GM19455 (cell line): ENCODE results near the gene CDV3.

Experiments used
- ATAC-seq: cut with Tn5 transposase; IDR thresholded peaks from one replicate; pipeline ENCODE4 v1.9.1; 2021; ENCODE audit not compliant: unreplicated experiment

Gene CDV3

DNA sequence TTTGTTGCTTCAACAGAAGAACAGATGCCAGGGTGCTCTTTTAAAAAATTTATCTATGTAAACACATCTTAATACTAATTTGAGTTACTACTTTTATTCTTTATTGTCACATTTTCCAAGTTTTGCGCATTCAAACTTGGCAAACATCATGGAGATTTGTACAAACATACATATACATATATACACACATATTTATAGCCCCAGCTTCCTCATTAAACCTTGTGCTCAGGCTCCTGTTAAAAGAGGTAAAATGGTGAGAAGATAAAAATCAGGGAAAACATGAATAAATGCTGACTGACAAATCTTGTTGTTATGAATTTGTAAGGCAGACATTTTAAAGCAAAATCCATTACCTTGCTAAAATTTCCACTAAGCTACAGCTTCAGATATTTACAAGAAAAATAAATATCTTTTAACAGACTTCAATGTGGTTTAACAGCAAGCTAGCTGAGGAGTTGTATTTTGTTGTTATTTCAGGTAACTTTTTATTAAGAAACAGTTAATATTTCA is 27.1 kb downstream of the CDV3 start:
- no peak for ATAC-seq

GRCh38 chr3:133606342-133606741 is 32.9 kb downstream of the CDV3 start:
- ATAC-seq, result no peak

- no peak for ATAC-seq
Measured at GRCh38 chr3:133606902-133607301, 33.4 kb downstream of the CDV3 start.

- ATAC-seq, result no peak
Measured at GRCh38 chr3:133607816-133608215, 34.3 kb downstream of the CDV3 start.

- ATAC-seq, result no peak
Measured at GRCh38 chr3:133608388-133608787, 34.9 kb downstream of the CDV3 start.

DNA sequence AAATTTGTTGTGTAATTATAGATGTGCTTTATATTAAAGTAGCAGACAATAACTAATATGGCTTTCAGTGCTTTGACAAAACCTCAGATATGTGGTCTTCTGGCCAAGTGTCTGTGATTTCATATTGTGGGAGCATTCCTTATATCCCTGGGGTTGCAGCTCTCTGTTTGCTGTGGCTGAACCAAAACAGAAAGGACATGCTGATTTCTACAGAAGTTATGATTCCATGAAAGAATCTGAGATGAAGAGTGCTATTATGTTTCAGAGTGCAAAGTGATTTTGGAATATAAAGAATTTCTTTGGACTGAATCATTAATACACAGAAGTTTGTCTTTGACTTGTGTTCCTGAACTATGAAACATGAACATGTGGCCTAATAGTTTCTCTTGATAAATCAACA is 36.5 kb downstream of the CDV3 start:
- no peak for ATAC-seq

DNA sequence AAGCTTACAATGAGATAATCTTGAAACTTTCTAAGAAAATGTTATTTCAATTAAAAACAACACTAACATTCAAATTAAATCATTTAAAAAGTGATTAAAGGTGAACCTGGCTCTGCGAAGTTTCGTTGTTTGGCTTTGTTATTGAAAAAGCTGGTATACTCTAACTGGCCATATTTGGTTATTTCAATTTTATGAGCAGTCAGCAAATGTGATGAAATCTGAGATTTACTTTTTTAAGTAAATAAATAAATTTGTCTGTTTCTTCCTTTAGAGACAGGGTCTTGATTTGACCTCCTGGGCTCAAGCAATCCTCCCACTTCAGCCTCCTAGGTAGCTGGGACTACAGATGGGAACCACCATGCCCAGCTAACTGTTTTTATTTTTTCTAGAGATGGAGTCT is 38.0 kb downstream of the CDV3 start:
- ATAC-seq, result no peak

DNA sequence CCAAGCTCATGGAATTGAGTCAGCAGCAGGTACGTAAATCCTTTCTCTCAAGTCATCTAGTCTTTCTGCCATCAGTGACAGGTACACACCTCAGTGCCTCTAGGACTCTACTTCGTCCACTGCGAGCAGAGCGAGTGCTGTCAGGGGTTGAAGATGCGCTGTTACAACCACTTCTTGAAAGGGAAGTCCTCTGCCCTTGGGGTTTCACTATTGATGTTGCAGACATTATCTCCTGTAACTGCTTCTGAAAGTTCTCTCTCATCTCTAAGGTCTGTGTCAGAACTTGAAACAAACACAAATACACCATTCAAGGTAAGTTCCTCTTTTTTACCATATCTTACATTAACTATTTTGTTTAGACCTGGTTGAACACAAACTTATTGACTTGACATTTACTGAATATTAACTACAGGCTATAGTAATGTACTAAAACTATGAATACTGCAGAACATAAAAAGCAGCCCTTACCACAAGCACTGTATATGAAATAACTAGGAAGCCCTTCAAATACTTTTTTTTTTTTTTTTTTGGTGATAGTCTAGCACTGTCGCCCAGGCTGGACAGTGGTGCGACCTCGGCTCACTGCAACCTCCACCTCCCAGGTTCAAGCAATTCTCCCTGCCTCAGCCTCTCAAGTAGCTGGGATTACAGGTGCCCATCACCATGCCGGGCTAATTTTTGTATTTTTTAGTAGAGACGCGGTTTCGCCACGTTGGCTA is 46.7 kb downstream of the CDV3 start:
- ATAC-seq, result peak; percentile 99

DNA sequence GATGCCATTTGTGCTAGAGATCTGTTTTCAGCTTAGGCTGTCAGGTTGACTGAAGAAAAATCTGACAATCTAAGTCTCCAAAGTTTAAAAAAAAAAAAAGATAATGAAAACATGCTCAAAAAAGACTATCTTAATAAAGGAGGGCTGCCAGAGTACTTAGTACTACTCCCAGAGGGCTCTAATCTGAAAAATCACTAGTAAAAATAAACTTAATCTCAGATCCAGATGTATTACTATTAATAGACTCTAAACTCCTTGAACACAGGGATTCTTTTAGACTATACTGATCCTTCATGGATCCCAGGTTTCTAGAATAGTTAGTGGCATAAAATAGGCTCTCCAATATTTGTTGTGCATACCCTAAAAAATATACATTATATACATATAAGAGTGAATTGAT is 54.3 kb downstream of the CDV3 start:
- ATAC-seq, result no peak

GRCh38 chr3:133629146-133629545 is 55.7 kb downstream of the CDV3 start:
- ATAC-seq, result no peak

DNA sequence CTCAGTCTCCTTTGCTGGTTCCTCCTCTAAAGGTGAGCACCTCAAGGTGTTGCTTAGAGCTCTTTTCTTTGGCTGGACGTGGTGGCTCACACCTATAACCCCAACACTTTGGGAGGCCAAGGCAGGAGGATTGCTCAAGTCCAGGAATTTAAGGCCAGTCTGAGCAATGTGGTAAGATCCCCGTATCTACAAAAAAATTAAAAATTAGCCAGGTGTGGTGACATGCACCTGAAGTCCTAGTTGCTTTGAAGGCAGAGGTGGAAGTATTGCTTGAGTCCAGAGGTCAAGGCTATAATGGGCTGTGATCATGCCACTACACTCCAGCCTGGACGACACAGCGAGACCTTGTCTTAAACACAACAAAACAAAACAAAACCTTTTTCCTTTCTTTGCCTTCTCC is 60.0 kb downstream of the CDV3 start:
- ATAC-seq, result no peak
